IMR-90 (cell line): ENCODE results near the gene ADGRV1. TPM values are rescaled to one million over a fixed set of nuclear protein-coding genes. Genes with fewer than 3 reads are reported as not detected.

Experiments used
- ATAC-seq: fragments of 200-7000 bp; cut with Tn5 transposase; 2 replicates; pipeline ENCODE4 v1.9.1; 2020; ENCODE audit warnings: low read depth, mild to moderate bottlenecking, moderate library complexity
- BruUV-seq: library from RNA; stranded (reverse); fragments of 400-500 nt; replicated peaks from 2 replicates; lab custom pipeline; 2021; lab: Mats Ljungman, UMichigan
- CTCF ChIA-PET: fragments of 300-600 bp; formaldehyde crosslinking; extraction: SDS; loops from one replicate; lab custom pipeline; 2021; ENCODE audit warnings: antibody characterized with exemption; lab: Yijun Ruan, JAX
- POLR2A ChIA-PET: fragments of 300-600 bp; sonication (Branson Sonifier 250); formaldehyde crosslinking; loops from one replicate; lab custom pipeline; 2022; ENCODE audit warnings: antibody characterized with exemption; ENCODE audit not compliant: unreplicated experiment; lab: Charles Lee
- DNase-seq: peaks from one replicate; pipeline ENCODE4 v3.0.0; 2013
- H2AFZ ChIP-seq: replicated peaks from 2 replicates; pipeline ENCODE3; 2013; ENCODE audit warnings: low read length, mild to moderate bottlenecking; ENCODE audit not compliant: poor library complexity
- H2AK5ac ChIP-seq: 2 replicates; pipeline ENCODE4 v1.6.1; 2013; ENCODE audit warnings: low read depth, low read length, inconsistent platforms
- H2AK9ac ChIP-seq: replicated peaks from 2 replicates; pipeline ENCODE3; 2013; ENCODE audit warnings: mild to moderate bottlenecking, low read depth, low read length, moderate library complexity; ENCODE audit not compliant: poor library complexity
- H2BK120ac ChIP-seq: 2 replicates; pipeline ENCODE4 v1.6.1; 2013; ENCODE audit warnings: low read depth, low read length, inconsistent platforms
- H2BK15ac ChIP-seq: 3 replicates; pipeline ENCODE4 v1.6.1; 2013; ENCODE audit warnings: low read depth, low read length, inconsistent platforms
- H2BK20ac ChIP-seq: 2 replicates; pipeline ENCODE4 v1.6.1; 2013; ENCODE audit warnings: low read depth, mild to moderate bottlenecking, inconsistent platforms, low read length, moderate library complexity
- H2BK5ac ChIP-seq: 2 replicates; pipeline ENCODE4 v1.6.1; 2013; ENCODE audit warnings: mild to moderate bottlenecking, low read depth, low read length, inconsistent platforms; ENCODE audit not compliant: poor library complexity, severe bottlenecking
- H3K14ac ChIP-seq: replicated peaks from 2 replicates; pipeline ENCODE4 v1.6.1; 2013; ENCODE audit warnings: low read depth, low read length, inconsistent platforms
- H3K18ac ChIP-seq: 2 replicates; pipeline ENCODE4 v1.6.1; 2013; ENCODE audit warnings: low read depth, low read length, control low read depth
- H3K23ac ChIP-seq: 2 replicates; pipeline ENCODE4 v1.6.1; 2013; ENCODE audit warnings: low read depth, low read length, inconsistent platforms
- H3K27ac ChIP-seq: 2 replicates; pipeline ENCODE4 v1.5.1; 2013; ENCODE audit warnings: mild to moderate bottlenecking, control low read depth, low read length; ENCODE audit not compliant: insufficient read depth
- H3K27me3 ChIP-seq: 2 replicates; pipeline ENCODE4 v1.6.1; 2013; ENCODE audit warnings: low read length; ENCODE audit not compliant: control insufficient read depth, insufficient read depth
- H3K36me3 ChIP-seq: 2 replicates; pipeline ENCODE4 v1.6.1; 2013; ENCODE audit warnings: low read length, mixed read lengths; ENCODE audit not compliant: control insufficient read depth, insufficient read depth
- H3K4ac ChIP-seq: 2 replicates; pipeline ENCODE4 v1.6.1; 2013; ENCODE audit warnings: low read depth, low read length, inconsistent platforms
- H3K4me1 ChIP-seq: 2 replicates; pipeline ENCODE4 v1.6.1; 2013; ENCODE audit warnings: low read length, mixed read lengths; ENCODE audit not compliant: control insufficient read depth, insufficient read depth
- H3K4me2 ChIP-seq: 2 replicates; pipeline ENCODE4 v1.6.1; 2013; ENCODE audit warnings: low read depth, mild to moderate bottlenecking, control low read depth, low read length, moderate library complexity
- H3K4me3 ChIP-seq: 2 replicates; pipeline ENCODE4 v1.5.1; 2013; ENCODE audit warnings: low read depth, mild to moderate bottlenecking, control low read depth, low read length, moderate library complexity; ENCODE audit not compliant: insufficient read depth
- H3K56ac ChIP-seq: 2 replicates; pipeline ENCODE4 v1.6.1; 2013; ENCODE audit warnings: low read length, inconsistent platforms; ENCODE audit not compliant: insufficient read depth; ENCODE audit errors: extremely low read depth
- H3K79me1 ChIP-seq, 2 experiments: 2 replicates each; pipeline ENCODE4 v1.6.1; 2013; ENCODE audit warnings: low read length in 2 of 2, inconsistent platforms in 1 of 2, low read depth in 1 of 2
- H3K9ac ChIP-seq: 2 replicates; pipeline ENCODE4 v1.6.1; 2013; ENCODE audit warnings: low read depth, low read length, control low read depth
- H3K9me1 ChIP-seq: 2 replicates; pipeline ENCODE4 v1.6.1; 2013; ENCODE audit warnings: low read length, inconsistent platforms; ENCODE audit not compliant: insufficient read depth
- H3K9me3 ChIP-seq: 2 replicates; pipeline ENCODE4 v1.6.1; 2013; ENCODE audit warnings: low read length; ENCODE audit not compliant: control insufficient read depth, insufficient read depth
- H4K20me1 ChIP-seq: 2 replicates; pipeline ENCODE4 v1.6.1; 2013; ENCODE audit warnings: low read length, inconsistent platforms; ENCODE audit not compliant: insufficient read depth
- H4K5ac ChIP-seq: 2 replicates; pipeline ENCODE4 v1.6.1; 2013; ENCODE audit warnings: mild to moderate bottlenecking, low read depth, low read length, control low read depth
- H4K8ac ChIP-seq, 2 experiments: 2 replicates each; pipeline ENCODE4 v1.6.1; 2013; ENCODE audit warnings: low read depth in 2 of 2, low read length in 2 of 2, control low read depth in 1 of 2, inconsistent platforms in 1 of 2
- H4K91ac ChIP-seq: 2 replicates; pipeline ENCODE4 v1.6.1; 2013; ENCODE audit warnings: low read depth, low read length, inconsistent platforms; ENCODE audit not compliant: insufficient read depth
- CHD1 ChIP-seq: IDR thresholded peaks from 2 replicates; pipeline ENCODE4 v1.6.1; 2012; ENCODE audit warnings: low read depth, low read length, improper control_type of control experiment
- WGBS, 2 experiments: methylation state at CpG; one replicate each; pipeline versions ENCODE4 v1.1.5 to v1.1.7; 2013; ENCODE audit warnings: missing lambda C conversion rate in 2 of 2; ENCODE audit not compliant: insufficient read length in 1 of 2; ENCODE audit errors: extremely low coverage in 2 of 2; 5-methylcytosine and 5-hydroxymethylcytosine counted together
- dilution Hi-C: fragments of 300-500 bp; cut with HindIII; formaldehyde crosslinking; loops from one replicate; pipeline ENCODE4 v1.14.3; 2018; ENCODE audit warnings: low sequenced_read_pairs; ENCODE audit not compliant: unreplicated experiment
- in situ Hi-C: fragments of 300-500 bp; cut with MboI; formaldehyde crosslinking; loops from 3 replicates; pipeline ENCODE4 v1.14.3; 2019; ENCODE audit warnings: low sequenced_read_pairs, inconsistent platforms, mixed read lengths
- intact Hi-C: fragments of 100-400 bp; cut with micrococcal nuclease; formaldehyde crosslinking; loops from 2 replicates; pipeline ENCODE4 v1.10.0; 2022
- polyA plus RNA-seq, 3 experiments: library from polyadenylated mRNA; depleted of rRNA; stranded (reverse); fragments of >200 nt; gene quantifications; 2 replicates each; pipeline ENCODE4 v1.2.3, GENCODE V29; 2012; ENCODE audit warnings: low replicate concordance in 1 of 3
- total RNA-seq: library from RNA; depleted of rRNA; stranded (reverse); fragments of >200 nt; gene quantifications from 2 replicates; pipeline ENCODE4 v1.2.3, GENCODE V29; 2012

ADGRV1 gene
- total and polyA plus RNA-seq, 2 of the 4 experiments (the other 2 are of a cell fraction), result under 0.01 TPM; not detected in 1

DNA sequence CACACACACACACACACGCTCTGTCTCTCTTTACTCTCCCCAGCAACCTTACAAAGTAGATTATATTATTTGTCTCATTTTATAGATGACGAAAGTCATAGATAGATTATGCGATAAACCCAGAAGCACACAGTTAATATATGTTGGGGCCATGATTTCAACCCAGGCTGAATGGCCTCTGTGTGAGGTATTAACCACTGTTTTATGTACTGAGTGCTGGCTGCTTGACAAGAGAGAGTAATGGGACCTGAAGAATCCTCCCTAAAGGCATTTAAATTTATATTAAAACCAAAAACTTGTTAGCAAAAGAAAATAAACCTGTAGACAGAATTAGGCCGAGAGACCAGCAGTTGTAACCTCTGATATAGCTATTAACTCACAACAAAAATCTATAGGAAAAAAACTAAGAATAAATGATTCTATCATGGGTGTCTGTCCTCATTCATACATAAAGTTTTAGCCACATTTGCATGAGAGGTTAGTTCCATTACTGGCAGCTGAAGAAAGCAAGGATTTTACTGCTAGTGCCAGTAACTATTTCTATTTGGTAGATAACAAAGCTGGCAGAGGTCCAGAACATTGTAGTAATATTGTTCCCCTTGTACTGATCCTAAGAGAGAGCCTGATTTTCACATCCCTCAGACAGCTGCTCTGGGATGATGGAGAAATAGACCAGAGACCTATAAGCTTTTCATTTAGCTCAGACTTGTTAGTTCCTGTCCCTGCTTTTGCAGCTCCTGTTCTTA lies 250.9 kb downstream of the ADGRV1 start:
- no TSS peak for BruUV-seq
- H2BK20ac ChIP-seq, result no peak overlapping the region
- H3K4ac ChIP-seq, result no peak overlapping the region

More for the DNA sequence above, 250.9 kb downstream of the ADGRV1 start:
- no peaks in the 10 kb centered on the region for H3K4me1 ChIP-seq
- TF ChIP-seq CHD1, result no peak
- DNase-seq, result no peak
- H3K9me1 ChIP-seq, result no peaks in the 10 kb centered on the region
- no peaks in the 10 kb centered on the region; the same call in 1 of the 2 replicates for H3K27me3 ChIP-seq
- H3K9me3 ChIP-seq, result no peaks in the 10 kb centered on the region
- dilution Hi-C loops (no loop called here), in situ Hi-C loops (no loop called here), intact Hi-C loops (no loop called here)
- H3K9ac ChIP-seq, result no peak overlapping the region
- no peak overlapping the region for H3K27ac ChIP-seq
- no peaks in the 10 kb centered on the region for H4K20me1 ChIP-seq
- no peak overlapping the region for H3K23ac ChIP-seq
- no peak overlapping the region for H2AK9ac ChIP-seq
- H3K4me3 ChIP-seq, result no peak overlapping the region
- H4K8ac ChIP-seq, result no peak overlapping the region
- H2BK120ac ChIP-seq, result no peak overlapping the region
- H2BK5ac ChIP-seq, result no peak overlapping the region
- CTCF ChIA-PET, result no interaction called here
- H3K14ac ChIP-seq, result no peak overlapping the region
- no peak overlapping the region for H2AK5ac ChIP-seq
- no peak overlapping the region for H3K56ac ChIP-seq
- H3K4me2 ChIP-seq, result no peak overlapping the region
- H2BK15ac ChIP-seq, result no peak overlapping the region
- no peaks in the 10 kb centered on the region for H3K79me1 ChIP-seq
- no peaks in the 10 kb centered on the region for H3K36me3 ChIP-seq
- POLR2A ChIA-PET, result interaction anchor here (0.6 kb wide), 1 partner anchor 22 kb away, joined by 3 read pairs; no protein-coding TSS in a partner anchor
- no CpG with 5 or more reads among the region's 4 CpGs for WGBS, 2 experiments
- no peak overlapping the region for H4K5ac ChIP-seq
- no peak overlapping the region for H3K18ac ChIP-seq
- ATAC-seq, result no peak
- H2AFZ ChIP-seq, result no peak overlapping the region
- no peak overlapping the region for H4K91ac ChIP-seq
